Fibroblast of skin of abdomen (primary cell): ENCODE results near the gene ROBO4.
A peak's percentile ranks its signal among the peaks of the same experiment; 100 is the strongest.

Experiments used
- DNase-seq: peaks from one replicate; pipeline ENCODE4 v3.0.0-alpha.2; 2013

ROBO4 gene

DNA sequence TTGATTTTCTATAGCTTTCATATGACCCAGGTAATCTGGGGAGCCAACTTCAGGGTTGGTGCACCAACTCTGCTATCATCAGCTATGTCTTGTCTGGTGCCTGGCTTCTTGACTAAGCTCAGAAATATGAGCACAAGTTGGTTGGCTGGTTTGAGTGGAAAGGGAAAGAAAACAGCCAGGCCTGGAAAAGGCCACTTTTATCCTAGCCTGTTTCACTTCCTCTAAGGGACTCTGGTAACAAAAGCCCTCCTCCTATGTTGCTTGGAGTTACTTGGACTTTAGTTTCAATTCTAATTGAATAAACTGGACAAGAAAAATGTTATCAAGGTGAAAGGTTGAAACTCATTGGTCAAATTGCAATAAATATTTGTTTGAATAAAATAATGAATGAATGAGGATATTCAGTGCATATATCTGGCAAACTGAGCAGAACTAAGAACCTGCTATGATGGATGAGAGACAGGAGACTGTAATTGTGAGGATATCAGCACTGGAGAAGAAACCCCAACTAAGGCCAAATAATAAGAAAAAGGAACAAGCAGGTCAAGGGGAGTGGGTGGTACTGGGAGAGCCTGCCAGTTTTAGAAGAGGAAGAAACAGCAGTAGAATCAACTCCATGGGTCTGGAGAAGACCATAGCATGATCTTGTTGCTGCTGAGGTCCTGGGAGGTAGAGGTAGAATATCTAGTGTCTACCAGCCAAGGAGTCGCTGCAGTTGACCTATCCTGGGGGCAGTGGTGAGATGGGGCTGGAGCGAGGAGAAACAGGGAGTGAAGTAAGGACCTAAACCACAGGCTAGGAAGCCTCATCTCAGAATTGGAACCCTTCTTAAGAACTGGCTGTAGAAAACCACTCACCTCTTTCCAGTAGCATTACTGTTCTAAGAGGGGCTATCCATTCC lies 8.2 kb downstream of the ROBO4 start:
- no peak for DNase-seq

GRCh38 chr11:124887667-124888013 lies 10.0 kb downstream of the ROBO4 start:
- no peak for DNase-seq

GRCh38 chr11:124886978-124887666 lies 10.5 kb downstream of the ROBO4 start:
- no peak for DNase-seq

DNA sequence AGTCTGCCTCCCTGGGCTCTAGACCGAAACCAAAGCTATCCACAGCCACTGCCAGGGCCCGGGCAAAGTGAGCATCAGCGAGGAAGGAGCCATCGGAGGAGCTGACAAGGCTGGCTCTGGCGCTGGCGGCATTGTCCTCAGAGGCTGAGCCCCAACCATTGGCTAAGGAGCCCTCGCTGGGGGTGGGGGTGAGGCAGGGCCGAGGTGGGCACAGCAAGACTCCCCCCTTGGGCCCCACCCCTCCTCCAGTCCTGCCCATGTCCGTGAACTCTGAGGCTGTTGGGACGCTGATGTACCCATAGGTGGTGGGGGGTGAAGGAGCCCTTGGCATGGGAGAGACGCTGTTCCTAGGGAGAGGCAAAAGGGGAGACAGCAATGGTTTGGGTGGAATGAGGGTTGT lies 11.2 kb downstream of the ROBO4 start:
- no peak for DNase-seq

GRCh38 chr11:124884869-124885479 lies 12.7 kb downstream of the ROBO4 start:
- no peak for DNase-seq

DNA sequence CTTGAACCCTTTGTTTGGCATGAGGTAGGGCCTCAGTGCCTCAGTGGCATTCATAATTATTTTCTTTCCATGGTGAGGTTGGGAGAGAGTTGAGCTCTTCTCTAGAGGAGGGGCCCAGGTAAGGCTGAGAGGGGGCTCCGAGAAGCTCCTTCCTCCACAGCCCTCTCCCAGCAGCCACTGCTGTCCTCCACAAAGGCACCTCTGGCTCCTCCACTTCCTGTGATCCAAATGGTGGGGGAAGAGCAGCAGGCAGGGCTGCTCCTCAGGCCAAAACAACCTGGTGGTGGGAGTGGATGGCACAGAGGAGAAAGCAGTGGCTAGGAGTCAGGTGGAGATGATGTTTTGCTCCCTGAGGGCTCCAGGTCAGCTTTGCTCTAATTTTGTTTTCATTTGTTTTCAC lies 13.3 kb downstream of the ROBO4 start:
- no peak for DNase-seq

- DNase-seq: no peak
Observed at GRCh38 chr11:124882339-124883071, 15.2 kb downstream of the ROBO4 start.

DNA sequence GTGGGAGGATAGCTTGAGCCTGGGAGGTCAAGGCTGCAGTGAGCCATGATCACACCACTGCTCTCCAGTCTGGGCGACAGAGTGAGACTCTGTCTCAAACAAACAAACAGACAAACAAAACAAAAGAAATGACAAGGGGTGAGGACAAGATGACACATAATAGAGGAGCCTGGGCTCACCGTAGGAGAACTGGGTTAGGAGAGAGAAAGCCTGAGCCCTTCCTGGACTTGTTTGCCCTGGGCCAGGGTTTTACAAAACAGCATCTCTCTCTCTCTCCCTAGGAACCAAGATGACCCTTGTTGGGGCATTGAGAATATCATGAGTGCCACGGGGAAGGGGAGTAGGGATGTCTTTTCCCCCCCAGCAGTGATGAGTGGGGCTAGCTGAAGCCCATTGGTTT lies 16.7 kb downstream of the ROBO4 start:
- DNase-seq: no peak

DNA sequence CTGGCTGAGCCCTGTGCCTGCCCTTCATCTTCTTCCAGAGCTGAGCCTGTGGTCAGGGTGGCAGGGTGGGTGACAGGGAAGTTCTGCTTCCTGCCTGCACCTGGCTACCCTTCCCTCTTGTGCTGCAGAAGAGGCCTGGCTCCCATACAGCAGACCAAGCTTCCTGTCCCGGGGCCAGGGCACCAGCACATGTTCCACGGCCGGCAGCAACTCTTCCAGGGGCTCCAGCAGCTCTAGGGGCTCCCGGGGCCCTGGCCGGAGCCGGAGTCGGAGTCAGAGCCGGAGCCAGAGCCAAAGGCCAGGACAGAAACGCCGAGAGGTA lies 17.4 kb downstream of the ROBO4 start:
- no peak for DNase-seq

DNA sequence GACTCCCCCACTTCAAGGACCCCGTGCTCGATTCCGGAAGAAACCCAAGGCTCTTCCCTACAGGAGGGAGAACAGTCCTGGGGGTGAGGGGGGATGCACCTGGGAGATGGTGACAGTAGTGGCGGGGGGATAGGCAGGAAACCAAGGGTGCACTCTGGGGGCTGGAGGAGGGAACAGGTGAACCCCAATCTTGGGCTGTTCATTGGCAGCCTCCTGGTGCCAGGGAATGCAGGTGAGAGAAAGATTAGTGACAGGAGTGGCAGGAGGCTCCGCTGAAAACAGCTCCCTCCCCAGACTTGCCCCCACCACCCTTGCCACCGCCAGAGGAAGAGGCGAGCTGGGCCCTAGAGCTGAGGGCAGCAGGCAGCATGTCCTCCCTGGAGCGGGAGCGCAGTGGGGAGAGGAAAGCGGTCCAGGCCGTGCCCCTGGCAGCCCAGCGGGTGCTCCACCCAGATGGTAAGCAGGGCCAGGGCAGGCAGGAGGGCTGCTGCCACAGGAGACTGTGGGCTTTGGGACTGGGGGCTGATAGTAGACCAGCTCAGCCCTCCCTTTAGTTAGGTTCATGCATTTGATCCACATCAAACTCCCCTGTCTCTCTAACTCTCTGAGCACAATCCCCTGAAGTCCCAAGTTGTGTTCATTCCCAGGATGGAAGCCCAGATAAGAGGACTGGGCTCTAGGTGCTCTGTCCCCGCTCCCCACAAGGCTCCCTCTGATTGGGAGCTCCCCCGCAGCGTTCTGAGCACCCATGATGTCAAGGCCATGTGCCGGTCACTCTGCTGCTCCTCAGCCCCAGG lies 18.0 kb downstream of the ROBO4 start:
- DNase-seq: no peak

DNA sequence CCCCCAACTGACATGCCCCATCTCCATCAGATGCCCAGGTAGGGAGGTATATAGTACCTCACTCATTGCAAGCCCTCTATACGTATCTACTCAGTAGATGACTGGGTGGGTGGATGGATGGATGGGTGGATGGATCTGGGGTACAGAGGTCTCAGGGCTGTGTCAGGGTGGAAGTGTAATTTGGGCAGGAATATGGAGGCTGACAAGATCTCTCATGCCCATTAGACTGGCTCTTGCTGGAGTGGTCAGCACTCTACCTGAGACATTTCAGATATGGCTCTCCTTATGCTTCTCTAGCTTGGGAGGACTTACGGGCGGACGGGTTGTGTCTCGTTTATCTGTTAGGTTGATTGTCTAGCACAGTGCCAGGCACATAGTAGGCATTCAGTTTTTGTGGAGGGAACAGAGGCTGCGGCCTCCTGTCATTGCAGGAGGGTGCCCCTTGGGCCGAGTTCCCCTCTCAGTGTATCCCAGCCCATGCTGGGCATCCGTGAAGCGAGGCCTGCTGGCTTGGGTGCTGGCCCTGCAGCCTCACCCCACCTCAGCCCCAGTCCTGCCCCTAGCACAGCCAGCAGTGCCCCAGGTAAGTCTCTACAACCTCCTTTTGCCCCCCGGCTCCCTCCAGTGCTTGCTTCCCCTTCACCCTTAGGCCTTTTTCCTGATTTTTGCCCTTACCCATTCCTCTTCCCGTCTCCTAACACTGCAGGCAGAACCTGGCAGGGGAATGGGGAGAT lies 18.7 kb downstream of the ROBO4 start:
- no peak for DNase-seq

DNA sequence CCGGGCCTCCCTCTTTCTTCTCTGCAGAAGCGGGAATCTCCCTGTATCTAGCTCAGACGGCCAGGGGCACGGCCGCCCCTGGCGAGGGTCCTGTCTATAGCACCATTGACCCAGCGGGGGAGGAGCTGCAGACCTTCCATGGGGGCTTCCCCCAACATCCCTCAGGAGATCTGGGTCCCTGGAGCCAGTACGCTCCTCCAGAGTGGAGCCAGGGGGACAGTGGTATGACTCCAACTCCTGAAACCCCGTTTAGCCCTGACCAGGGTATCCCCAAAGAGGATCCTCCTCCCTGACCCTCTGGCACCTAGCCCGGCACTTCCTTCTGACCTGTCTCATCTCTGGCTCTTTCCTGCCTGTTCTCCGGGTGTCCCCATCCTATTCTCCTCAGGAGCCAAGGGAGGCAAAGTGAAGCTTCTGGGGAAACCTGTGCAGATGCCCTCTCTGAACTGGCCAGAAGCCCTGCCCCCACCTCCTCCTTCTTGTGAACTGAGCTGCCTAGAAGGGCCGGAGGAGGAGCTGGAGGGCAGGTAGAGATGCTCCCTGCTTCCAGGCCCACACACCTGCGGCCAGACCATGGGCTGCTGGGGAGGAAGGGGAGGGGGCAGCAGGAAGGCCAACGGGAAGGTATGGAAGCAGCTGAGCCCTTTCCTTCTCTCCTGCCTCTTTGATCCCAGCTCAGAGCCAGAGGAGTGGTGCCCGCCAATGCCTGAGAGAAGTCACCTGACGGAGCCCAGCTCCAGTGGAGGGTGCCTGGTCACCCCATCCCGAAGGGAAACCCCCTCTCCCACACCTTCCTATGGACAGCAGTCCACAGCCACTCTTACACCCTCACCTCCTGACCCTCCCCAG lies 19.5 kb downstream of the ROBO4 start:
- DNase-seq: no peak

GRCh38 chr11:124877631-124877909 lies 20.1 kb downstream of the ROBO4 start:
- no peak for DNase-seq

DNA sequence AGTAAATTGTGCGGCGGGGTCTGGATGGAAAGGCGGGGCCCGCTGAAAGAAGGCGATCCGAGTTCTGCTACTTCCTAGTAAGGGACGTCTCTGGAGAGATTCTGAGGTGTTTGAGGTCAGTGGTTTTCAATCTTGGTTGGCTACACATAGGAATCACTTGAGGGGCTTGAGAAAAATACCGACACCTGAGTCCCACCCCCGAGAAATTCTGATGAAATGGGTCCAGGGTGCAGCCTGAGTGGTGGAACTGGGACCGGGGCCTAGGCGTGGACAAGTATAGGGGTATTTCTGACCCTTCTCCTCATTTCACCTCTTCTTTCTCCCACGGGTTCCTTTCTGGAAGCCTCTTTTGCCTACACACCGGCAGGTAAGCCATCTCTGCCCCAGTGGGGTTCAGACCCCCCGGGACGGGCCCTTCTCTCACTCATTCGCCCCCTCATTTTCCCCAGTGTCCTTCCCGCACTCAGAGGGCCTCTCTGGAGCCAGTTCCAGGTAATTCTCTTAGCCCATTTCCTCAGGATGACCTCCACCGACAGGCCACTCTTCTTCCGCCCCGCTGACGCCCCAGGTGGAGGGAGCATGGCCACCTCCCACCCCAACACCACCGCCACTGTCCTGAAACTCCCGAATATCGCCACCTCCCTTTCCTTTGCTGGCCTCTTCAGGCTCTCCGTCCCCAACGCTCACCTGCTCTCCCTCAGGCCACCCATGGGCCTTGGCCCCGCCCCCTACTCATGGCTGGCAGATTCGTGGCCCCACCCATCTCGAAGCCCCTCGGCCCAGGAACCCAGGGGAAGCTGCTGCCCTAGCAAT lies 20.6 kb downstream of the ROBO4 start:
- no peak for DNase-seq

GRCh38 chr11:124875943-124876817 lies 21.5 kb downstream of the ROBO4 start:
- peak; percentile 96 for DNase-seq

DNA sequence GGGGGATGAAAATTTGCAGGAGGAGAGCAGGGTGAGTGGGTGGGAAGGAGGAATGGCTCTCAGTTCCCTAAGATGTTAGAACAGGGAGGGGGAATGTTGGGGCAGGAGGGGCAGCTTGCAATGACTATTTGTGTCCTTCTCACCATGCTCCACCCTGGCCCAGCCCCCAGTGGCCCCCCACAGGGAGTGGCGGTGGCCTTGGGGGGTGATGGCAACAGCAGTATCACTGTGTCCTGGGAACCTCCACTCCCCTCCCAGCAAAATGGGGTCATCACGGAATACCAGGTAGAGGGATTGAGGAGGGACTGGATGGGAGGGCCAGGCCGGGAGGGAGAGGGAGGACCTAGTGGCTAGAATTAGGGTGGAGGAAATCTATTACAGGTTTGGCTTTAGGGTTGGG lies 22.3 kb downstream of the ROBO4 start:
- no peak for DNase-seq

DNA sequence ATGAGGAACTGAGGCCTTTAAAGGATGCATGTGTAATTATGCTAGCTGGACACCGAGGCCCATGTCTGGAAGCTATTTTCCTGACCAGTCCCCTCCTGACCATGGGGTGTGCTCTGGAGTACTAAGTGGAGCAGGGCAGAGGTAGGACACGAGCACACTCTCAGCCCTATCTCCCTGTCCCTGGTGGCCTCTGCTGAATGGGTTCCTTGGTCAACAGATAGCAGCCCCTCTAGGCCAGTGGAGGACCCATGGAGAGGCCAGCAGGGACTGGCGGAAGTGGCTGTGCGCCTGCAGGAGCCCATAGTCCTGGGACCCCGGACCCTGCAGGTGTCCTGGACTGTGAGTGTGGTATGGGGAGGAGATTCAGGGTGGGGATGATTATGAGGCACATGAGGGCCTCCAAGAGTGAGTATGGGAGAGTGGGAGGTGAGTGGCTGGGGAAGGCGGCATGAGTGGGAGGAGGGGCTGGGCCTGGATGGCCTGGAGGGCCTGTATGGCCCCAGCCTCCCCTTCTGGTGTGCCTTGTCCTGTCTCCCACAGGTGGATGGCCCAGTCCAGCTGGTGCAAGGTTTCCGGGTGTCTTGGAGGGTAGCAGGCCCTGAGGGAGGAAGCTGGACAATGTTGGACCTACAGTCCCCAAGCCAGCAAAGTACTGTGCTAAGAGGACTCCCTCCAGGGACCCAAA lies 23.0 kb downstream of the ROBO4 start:
- no peak for DNase-seq

DNA sequence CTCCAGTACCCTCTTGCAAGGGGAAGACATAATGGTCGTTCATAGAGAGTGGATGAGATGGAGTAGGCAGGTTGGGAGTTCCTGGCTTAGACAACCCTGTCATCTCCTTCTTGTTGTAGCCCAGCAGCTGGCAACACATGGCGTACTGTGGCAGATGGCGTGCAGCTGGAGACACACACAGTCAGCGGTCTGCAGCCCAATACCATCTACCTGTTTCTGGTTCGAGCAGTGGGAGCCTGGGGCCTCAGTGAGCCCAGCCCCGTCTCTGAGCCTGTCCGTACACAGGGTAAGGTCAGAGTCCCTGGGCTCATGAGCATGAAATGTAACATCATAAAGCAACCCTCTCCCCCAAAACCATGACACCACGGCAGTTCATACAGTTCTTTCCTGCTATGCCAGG lies 23.7 kb downstream of the ROBO4 start:
- DNase-seq: no peak
